HuH-7.5 (cell line): ENCODE measurements around the gene FOCAD.

ENCODE experiments used
- DNase-seq: peaks from one replicate; pipeline ENCODE4 v3.0.0; 2011; ENCODE audit warnings: low spot score

Gene FOCAD

GRCh38 chr9:21016701-21017491, 332.8 kb downstream of the FOCAD start:
- DNase-seq, result no peak

- no peak for DNase-seq
These were observed 334.1 kb downstream of the FOCAD start for GRCh38 chr9:21018177-21018576.

GRCh38 chr9:21023861-21024260, 339.8 kb downstream of the FOCAD start:
- no peak for DNase-seq

GRCh38 chr9:21027295-21027694, 343.2 kb downstream of the FOCAD start:
- no peak for DNase-seq

- no peak for DNase-seq
These were observed 344.4 kb downstream of the FOCAD start for GRCh38 chr9:21028466-21028865.

GRCh38 chr9:21029661-21030060, 345.6 kb downstream of the FOCAD start:
- DNase-seq, result no peak

- DNase-seq, result no peak
These were observed 346.5 kb downstream of the FOCAD start for GRCh38 chr9:21030389-21031035.

GRCh38 chr9:21031091-21031807, 347.2 kb downstream of the FOCAD start, which contains the start of gene HACD4:
TSS of gene HACD4 (minus strand) at chr9:21031640. CDS start at chr9:21031590, 50 bp downstream.
- DNase-seq, result no peak

- no peak for DNase-seq
These were observed 347.7 kb downstream of the FOCAD start for GRCh38 chr9:21031808-21032183.

GRCh38 chr9:21037278-21037677, 353.2 kb downstream of the FOCAD start:
- no peak for DNase-seq

- no peak for DNase-seq
These were observed 355.2 kb downstream of the FOCAD start for GRCh38 chr9:21039302-21039701.

GRCh38 chr9:21042466-21042865, 358.4 kb downstream of the FOCAD start:
- DNase-seq, result no peak

- DNase-seq, result no peak
These were observed 359.8 kb downstream of the FOCAD start for GRCh38 chr9:21043841-21044240.
